H9 (cell line): ENCODE measurements around the gene OSM. TPM values are rescaled to one million over a fixed set of nuclear protein-coding genes. Genes with fewer than 3 reads are reported as not detected.
A peak's percentile ranks its signal among the peaks of the same experiment; 100 is the strongest.

ENCODE experiments used
- DNase-seq: peaks from one replicate; pipeline ENCODE4 v3.0.0-alpha.2; 2017
- H2AFZ ChIP-seq: one replicate; pipeline ENCODE4 v1.6.1; 2013; ENCODE audit warnings: mild to moderate bottlenecking, low read length, control low read depth, moderate library complexity
- H2AK5ac ChIP-seq: 2 replicates; pipeline ENCODE4 v1.6.1; 2013; ENCODE audit warnings: low read length, control low read depth, mixed read lengths; ENCODE audit not compliant: insufficient read length
- H2BK120ac ChIP-seq: one replicate; pipeline ENCODE4 v1.6.1; 2013; ENCODE audit warnings: low read depth, mild to moderate bottlenecking, low read length, control low read depth, inconsistent platforms; ENCODE audit not compliant: poor library complexity, severe bottlenecking
- H2BK12ac ChIP-seq: 2 replicates; pipeline ENCODE4 v1.6.1; 2013; ENCODE audit warnings: low read length, control low read depth, mixed read lengths, low read depth; ENCODE audit not compliant: insufficient read length
- H2BK15ac ChIP-seq: 2 replicates; pipeline ENCODE4 v1.6.1; 2013; ENCODE audit warnings: low read depth, low read length, control low read depth
- H2BK20ac ChIP-seq: one replicate; pipeline ENCODE4 v1.6.1; 2013; ENCODE audit warnings: low read depth, mild to moderate bottlenecking, low read length, control low read depth, inconsistent platforms; ENCODE audit not compliant: poor library complexity, severe bottlenecking
- H2BK5ac ChIP-seq: 2 replicates; pipeline ENCODE4 v1.6.1; 2013; ENCODE audit warnings: low read length, control low read depth, mixed read lengths; ENCODE audit not compliant: insufficient read length
- H3K14ac ChIP-seq: 2 replicates; pipeline ENCODE4 v1.6.1; 2013; ENCODE audit warnings: low read length, control low read depth; ENCODE audit not compliant: insufficient read depth
- H3K18ac ChIP-seq: 2 replicates; pipeline ENCODE4 v1.6.1; 2013; ENCODE audit warnings: low read depth, mild to moderate bottlenecking, mixed read lengths, low read length, control low read depth; ENCODE audit not compliant: insufficient read length
- H3K23ac ChIP-seq: 2 replicates; pipeline ENCODE4 v1.6.1; 2013; ENCODE audit warnings: low read length, control low read depth, mixed read lengths, low read depth; ENCODE audit not compliant: insufficient read length
- H3K23me2 ChIP-seq: 2 replicates; pipeline ENCODE4 v1.6.1; 2013; ENCODE audit warnings: low read depth, mild to moderate bottlenecking, mixed read lengths, low read length, control low read depth; ENCODE audit not compliant: insufficient read length, poor library complexity, severe bottlenecking
- H3K27ac ChIP-seq: 2 replicates; pipeline ENCODE4 v1.5.1; 2013; ENCODE audit warnings: low read length, control low read depth, mixed read lengths, low read depth; ENCODE audit not compliant: insufficient read length
- H3K27me3 ChIP-seq: 2 replicates; pipeline ENCODE4 v1.6.1; 2013; ENCODE audit warnings: low read length, control low read depth, inconsistent platforms; ENCODE audit not compliant: insufficient read depth
- H3K4ac ChIP-seq: 2 replicates; pipeline ENCODE4 v1.6.1; 2013; ENCODE audit warnings: low read depth, mild to moderate bottlenecking, control low read depth, inconsistent platforms, low read length, moderate library complexity
- H3K4me1 ChIP-seq: 2 replicates; pipeline ENCODE4 v1.6.1; 2013; ENCODE audit warnings: low read length, control low read depth, inconsistent platforms; ENCODE audit not compliant: insufficient read depth
- H3K4me2 ChIP-seq: 2 replicates; pipeline ENCODE4 v1.6.1; 2013; ENCODE audit warnings: low read length, control low read depth, mixed read lengths; ENCODE audit not compliant: insufficient read length, insufficient read depth
- H3K56ac ChIP-seq: 2 replicates; pipeline ENCODE4 v1.6.1; 2013; ENCODE audit warnings: low read depth, mild to moderate bottlenecking, mixed read lengths, low read length, control low read depth; ENCODE audit not compliant: insufficient read length
- H3K79me1 ChIP-seq: 2 replicates; pipeline ENCODE4 v1.6.1; 2013; ENCODE audit warnings: low read depth, mild to moderate bottlenecking, moderate library complexity, low read length, control low read depth, inconsistent platforms; ENCODE audit not compliant: insufficient read depth, poor library complexity, severe bottlenecking
- H3K79me2 ChIP-seq: 2 replicates; pipeline ENCODE4 v1.6.1; 2013; ENCODE audit warnings: low read length, control low read depth, inconsistent platforms; ENCODE audit not compliant: insufficient read depth
- H3K9ac ChIP-seq: 2 replicates; pipeline ENCODE4 v1.6.1; 2013; ENCODE audit warnings: low read length, control low read depth, mixed read lengths; ENCODE audit not compliant: insufficient read length; ENCODE audit errors: extremely low read depth
- H3K9me3 ChIP-seq: one replicate; pipeline ENCODE4 v1.6.1; 2013; ENCODE audit warnings: low read depth, low read length, inconsistent platforms; ENCODE audit not compliant: control insufficient read depth
- H3T11ph ChIP-seq: one replicate; pipeline ENCODE4 v1.6.1; 2013; ENCODE audit warnings: mild to moderate bottlenecking, low read length, control low read depth, inconsistent platforms
- H4K20me1 ChIP-seq: one replicate; pipeline ENCODE4 v1.6.1; 2013; ENCODE audit not compliant: control insufficient read depth, insufficient read length, insufficient read depth
- H4K5ac ChIP-seq: 2 replicates; pipeline ENCODE4 v1.6.1; 2013; ENCODE audit warnings: low read depth, mild to moderate bottlenecking, mixed read lengths, low read length, control low read depth; ENCODE audit not compliant: insufficient read length
- H4K8ac ChIP-seq: replicated peaks from 2 replicates; pipeline ENCODE4 v1.6.1; 2013; ENCODE audit warnings: low read length, control low read depth, mixed read lengths, low read depth; ENCODE audit not compliant: insufficient read length
- H4K91ac ChIP-seq: 2 replicates; pipeline ENCODE4 v1.6.1; 2013; ENCODE audit warnings: low read depth, mild to moderate bottlenecking, moderate library complexity, mixed read lengths, low read length, control low read depth; ENCODE audit not compliant: insufficient read length
- H3K27ac Mint-ChIP-seq, 3 experiments: 2 replicates in 2 of 3; 3 replicates in 1 of 3; pipeline ENCODE4 v1.8.0; 2020 to 2021; ENCODE audit warnings: mixed read lengths in 3 of 3, mild to moderate bottlenecking in 1 of 3, moderate library complexity in 1 of 3
- H3K27me3 Mint-ChIP-seq: 2 replicates; pipeline ENCODE4 v1.8.0; 2021; ENCODE audit warnings: low read depth, mild to moderate bottlenecking, moderate library complexity, mixed read lengths
- H3K36me3 Mint-ChIP-seq, 3 experiments: 2 replicates in 2 of 3; 3 replicates in 1 of 3; pipeline ENCODE4 v1.8.0; 2020 to 2021; ENCODE audit warnings: low read depth in 3 of 3, mixed read lengths in 3 of 3; ENCODE audit not compliant: insufficient read depth in 1 of 3
- H3K4me1 Mint-ChIP-seq, 2 experiments: 2 replicates each; pipeline ENCODE4 v1.8.0; 2020; ENCODE audit warnings: mixed read lengths in 2 of 2
- H3K4me3 Mint-ChIP-seq, 2 experiments: 2 replicates in 1 of 2; 3 replicates in 1 of 2; pipeline ENCODE4 v1.8.0; 2020 to 2021; ENCODE audit warnings: mild to moderate bottlenecking in 2 of 2, mixed read lengths in 2 of 2, moderate library complexity in 1 of 2
- H3K9me3 Mint-ChIP-seq, 2 experiments: 2 replicates in 1 of 2; 3 replicates in 1 of 2; pipeline ENCODE4 v1.8.0; 2020; ENCODE audit warnings: mild to moderate bottlenecking in 2 of 2, mixed read lengths in 2 of 2, moderate library complexity in 1 of 2
- WGBS: extraction: QIAGEN DNeasy Blood & Tissue Kit; methylation state at CpG from one replicate; pipeline ENCODE4 v1.1.7; 2013; ENCODE audit warnings: missing lambda C conversion rate, low lambda C conversion rate, mixed read lengths; ENCODE audit not compliant: insufficient read length; ENCODE audit errors: extremely low coverage; 5-methylcytosine and 5-hydroxymethylcytosine counted together
- total RNA-seq: library from RNA; stranded (reverse); gene quantifications from 2 replicates; pipeline ENCODE4 v1.2.1, GENCODE V29; 2021
- TF ChIP-seq, protein P1 (sequence below): fragments of 200-600 bp; sonication (generic); conservative IDR thresholded peaks from 3 replicates; pipeline ENCODE4 v1.8.0; 2021; ENCODE audit warnings: antibody characterized with exemption, mild to moderate bottlenecking

The OSM gene
- total RNA-seq, 1 experiment from 2014 or later: not detected

DNA sequence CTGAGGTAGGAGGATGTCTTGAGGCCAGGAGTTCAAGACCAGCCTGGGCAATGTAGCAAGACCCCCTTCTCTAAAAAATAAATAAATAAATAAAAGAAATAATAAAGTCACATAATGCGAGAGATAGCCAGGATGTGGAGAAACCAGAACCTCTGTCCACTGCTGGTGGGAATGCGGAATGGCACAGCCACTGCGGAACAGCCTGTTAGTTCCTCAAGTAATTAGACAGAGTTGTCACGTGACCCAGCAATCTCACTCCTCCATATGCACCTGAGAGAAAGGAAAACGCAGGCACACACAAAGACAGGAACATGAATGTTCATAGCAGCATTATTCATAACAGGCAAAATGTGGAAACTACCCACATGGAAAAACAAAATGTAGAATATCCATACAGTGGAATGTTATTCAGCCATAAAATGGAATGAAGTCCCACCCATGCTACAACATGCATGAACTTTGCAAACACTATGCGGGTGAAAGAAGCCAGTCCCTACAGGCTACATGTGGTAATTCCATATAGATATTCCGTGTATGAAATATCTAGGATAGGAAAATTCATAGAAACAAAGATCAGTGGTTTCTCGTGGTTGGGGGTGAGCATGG, 47.5 kb downstream of the OSM start:
- Histone ChIP-seq H4K20me1 (no peaks in the 10 kb centered on the region), H2BK20ac (no peak overlapping the region), H3K4ac (no peak overlapping the region), H2BK5ac (no peak overlapping the region), H2BK15ac (no peak overlapping the region), H3K9me3 (no peaks in the 10 kb centered on the region), H4K5ac (no peak overlapping the region), H2BK12ac (no peak overlapping the region), H3K14ac (no peak overlapping the region), H3K9ac (no peak overlapping the region), H4K91ac (no peak overlapping the region), H4K8ac (no peak overlapping the region), H3K79me1 (no peaks in the 10 kb centered on the region), H2AFZ (no peak overlapping the region), H3K79me2 (no peaks in the 10 kb centered on the region), H2AK5ac (no peak overlapping the region), H3K56ac (no peak overlapping the region), H3K27ac (no peak overlapping the region), H3K4me2 (no peak overlapping the region), H3K4me1 (peaks cover 6% of the 10 kb centered on the region; the same call in 1 of the 2 replicates), H2BK120ac (no peak overlapping the region), H3K23ac (no peak overlapping the region), H3K23me2 (no peaks in the 10 kb centered on the region), H3K27me3 (no peaks in the 10 kb centered on the region), H3T11ph (no peak overlapping the region), H3K18ac (no peak overlapping the region)
- Mint-ChIP-seq H3K9me3 (no peaks in the 10 kb centered on the region), H3K27ac (no peak overlapping the region), H3K4me1 (peaks cover 9 to 17% of the 10 kb centered on the region in 2 experiments), H3K4me3 (no peak overlapping the region), H3K27me3 (peaks cover 8% of the 10 kb centered on the region), H3K36me3 (no peaks in the 10 kb centered on the region)
- no CpG with 5 or more reads among the region's 8 CpGs for WGBS
- TF ChIP-seq, protein P1, sequence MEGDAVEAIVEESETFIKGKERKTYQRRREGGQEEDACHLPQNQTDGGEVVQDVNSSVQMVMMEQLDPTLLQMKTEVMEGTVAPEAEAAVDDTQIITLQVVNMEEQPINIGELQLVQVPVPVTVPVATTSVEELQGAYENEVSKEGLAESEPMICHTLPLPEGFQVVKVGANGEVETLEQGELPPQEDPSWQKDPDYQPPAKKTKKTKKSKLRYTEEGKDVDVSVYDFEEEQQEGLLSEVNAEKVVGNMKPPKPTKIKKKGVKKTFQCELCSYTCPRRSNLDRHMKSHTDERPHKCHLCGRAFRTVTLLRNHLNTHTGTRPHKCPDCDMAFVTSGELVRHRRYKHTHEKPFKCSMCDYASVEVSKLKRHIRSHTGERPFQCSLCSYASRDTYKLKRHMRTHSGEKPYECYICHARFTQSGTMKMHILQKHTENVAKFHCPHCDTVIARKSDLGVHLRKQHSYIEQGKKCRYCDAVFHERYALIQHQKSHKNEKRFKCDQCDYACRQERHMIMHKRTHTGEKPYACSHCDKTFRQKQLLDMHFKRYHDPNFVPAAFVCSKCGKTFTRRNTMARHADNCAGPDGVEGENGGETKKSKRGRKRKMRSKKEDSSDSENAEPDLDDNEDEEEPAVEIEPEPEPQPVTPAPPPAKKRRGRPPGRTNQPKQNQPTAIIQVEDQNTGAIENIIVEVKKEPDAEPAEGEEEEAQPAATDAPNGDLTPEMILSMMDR: peak; percentile 44
- no peak for DNase-seq
